Common myeloid progenitor, CD34-positive (primary cell): ENCODE results near the gene SRC.

Experiments used
- CTCF ChIA-PET: fragments of 350-600 bp; sonication (Branson Sonifier 250); formaldehyde crosslinking; loops from one replicate; lab custom pipeline; 2021; ENCODE audit warnings: antibody characterized with exemption; lab: Charles Lee
- POLR2A ChIA-PET: fragments of 350-600 bp; sonication (Branson Sonifier 250); formaldehyde crosslinking; loops from one replicate; lab custom pipeline; 2021; ENCODE audit warnings: antibody characterized with exemption; lab: Charles Lee
- DNase-seq, 3 donors: peaks; one replicate each; pipeline versions ENCODE4 v3.0.0 to v3.0.0-alpha.2; 2013
- H3K27ac ChIP-seq, 2 experiments: 1 replicate in 1 of 2; 2 replicates in 1 of 2; pipeline ENCODE4 v1.7.0; 2013; ENCODE audit warnings: inconsistent platforms in 2 of 2, low read length in 2 of 2, mild to moderate bottlenecking in 2 of 2, low read depth in 1 of 2, moderate library complexity in 1 of 2; ENCODE audit not compliant: severe bottlenecking in 2 of 2, insufficient read depth in 1 of 2, poor library complexity in 1 of 2
- H3K27me3 ChIP-seq, 5 experiments: replicated peaks in 2 of 5; 1 replicate in 3 of 5; 2 replicates in 2 of 5; pipeline versions ENCODE4 v1.6.1 to v1.7.0; 2013; ENCODE audit warnings: low read length in 4 of 5, mild to moderate bottlenecking in 2 of 5, moderate library complexity in 2 of 5, inconsistent platforms in 1 of 5; ENCODE audit not compliant: insufficient read depth in 5 of 5, control insufficient read depth in 4 of 5
- H3K36me3 ChIP-seq, 4 experiments: 1 replicate in 2 of 4; 2 replicates in 2 of 4; pipeline versions ENCODE4 v1.6.1 to v1.7.0; 2013; ENCODE audit warnings: low read length in 3 of 4, control low read depth in 1 of 4, mild to moderate bottlenecking in 1 of 4; ENCODE audit not compliant: control insufficient read depth in 4 of 4, insufficient read depth in 4 of 4
- H3K4me1 ChIP-seq, 4 experiments: 1 replicate in 3 of 4; 2 replicates in 1 of 4; pipeline versions ENCODE4 v1.6.1 to v1.7.1; 2013; ENCODE audit warnings: low read length in 3 of 4, mild to moderate bottlenecking in 3 of 4, control low read depth in 1 of 4, inconsistent platforms in 1 of 4, moderate library complexity in 1 of 4; ENCODE audit not compliant: control insufficient read depth in 4 of 4, insufficient read depth in 4 of 4; ENCODE audit errors: control extremely low read depth in 1 of 4
- H3K4me3 ChIP-seq, 7 experiments: 1 replicate in 4 of 7; 2 replicates in 3 of 7; pipeline versions ENCODE4 v1.5.1 to v1.7.0; 2013; ENCODE audit warnings: mild to moderate bottlenecking in 7 of 7, low read length in 6 of 7, moderate library complexity in 6 of 7, inconsistent platforms in 2 of 7, low read depth in 2 of 7, control low read depth in 1 of 7; ENCODE audit not compliant: insufficient read depth in 4 of 7, control insufficient read depth in 1 of 7; ENCODE audit errors: extremely low read depth in 1 of 7
- H3K9me3 ChIP-seq, 5 experiments: 1 replicate in 4 of 5; 2 replicates in 1 of 5; pipeline versions ENCODE4 v1.6.1 to v1.7.1; 2013; ENCODE audit warnings: low read length in 4 of 5, mild to moderate bottlenecking in 2 of 5, inconsistent platforms in 1 of 5, low read depth in 1 of 5, moderate library complexity in 1 of 5; ENCODE audit not compliant: control insufficient read depth in 4 of 5, insufficient read depth in 2 of 5; ENCODE audit errors: control extremely low read depth in 1 of 5
- WGBS: methylation state at CpG from one replicate; pipeline ENCODE4 v1.1.5; 2013; ENCODE audit not compliant: insufficient coverage; 5-methylcytosine and 5-hydroxymethylcytosine counted together

SRC gene

GRCh38 chr20:37421988-37422387 lies 76.0 kb downstream of the SRC start:
- ChIA-PET CTCF (no interaction called here), POLR2A (interaction anchor here (0.7 kb wide), 1 partner anchor 10 kb away, joined by 3 read pairs; no protein-coding TSS in a partner anchor)
- Histone ChIP-seq H3K4me1 (peaks cover 0 to 11% (median 5%) of the 10 kb centered on the region in 4 experiments), H3K27ac (no peak overlapping the region), H3K36me3 (no peaks in the 10 kb centered on the region), H3K9me3 (no peaks in the 10 kb centered on the region), H3K4me3 (peak overlapping the region in 2 of 7 experiments; percentile 26 to 58), H3K27me3 (peaks cover 0 to 17% (median 5%) of the 10 kb centered on the region in 5 experiments)
- WGBS = no CpG with 5 or more reads among the region's 6 CpGs
- peak in 2 of 3 donors; percentile 40 to 55 for DNase-seq

GRCh38 chr20:37422791-37423286 lies 76.9 kb downstream of the SRC start:
- 89% methylated on average over 9 of the region's 11 CpGs for WGBS
- Histone ChIP-seq H3K27ac (no peak overlapping the region), H3K36me3 (no peaks in the 10 kb centered on the region), H3K4me3 (no peak overlapping the region), H3K4me1 (peaks cover 0 to 11% (median 5%) of the 10 kb centered on the region in 4 experiments), H3K9me3 (no peaks in the 10 kb centered on the region), H3K27me3 (peaks cover 0 to 17% (median 7%) of the 10 kb centered on the region in 5 experiments)
- DNase-seq = no peak
- ChIA-PET CTCF (no interaction called here), POLR2A (no interaction called here)

GRCh38 chr20:37423545-37423944 lies 77.6 kb downstream of the SRC start:
- H3K4me1 ChIP-seq = peaks cover 0 to 11% (median 5%) of the 10 kb centered on the region in 4 experiments
- no peaks in the 10 kb centered on the region for H3K9me3 ChIP-seq
- no peak overlapping the region for H3K27ac ChIP-seq
- no peaks in the 10 kb centered on the region for H3K36me3 ChIP-seq
- POLR2A ChIA-PET = no interaction called here
- CTCF ChIA-PET = no interaction called here
- no peak overlapping the region for H3K4me3 ChIP-seq
- WGBS = 100% methylated on average over 5 of the region's 10 CpGs
- peaks cover 0 to 24% (median 12%) of the 10 kb centered on the region in 5 experiments for H3K27me3 ChIP-seq
- DNase-seq = no peak

GRCh38 chr20:37424062-37424851 lies 78.3 kb downstream of the SRC start:
- H3K27me3 ChIP-seq = peaks cover 0 to 28% (median 17%) of the 10 kb centered on the region in 5 experiments
- POLR2A ChIA-PET = no interaction called here

GRCh38 chr20:37425103-37425625 lies 79.2 kb downstream of the SRC start:
- H3K27me3 ChIP-seq = peaks cover 0 to 28% (median 17%) of the 10 kb centered on the region in 5 experiments

More at GRCh38 chr20:37424062-37424851, 78.3 kb downstream of the SRC start:
- Histone ChIP-seq H3K27ac (no peak overlapping the region), H3K4me3 (no peak overlapping the region), H3K36me3 (no peaks in the 10 kb centered on the region), H3K4me1 (peaks cover 0 to 11% (median 5%) of the 10 kb centered on the region in 4 experiments), H3K9me3 (no peaks in the 10 kb centered on the region)
- 94% methylated on average over 2 of the region's 3 CpGs for WGBS
- CTCF ChIA-PET = no interaction called here
- DNase-seq = no peak

GRCh38 chr20:37426106-37426505 lies 80.2 kb downstream of the SRC start:
- no peak for DNase-seq
- peaks cover 0 to 28% (median 17%) of the 10 kb centered on the region in 5 experiments for H3K27me3 ChIP-seq
- POLR2A ChIA-PET = no interaction called here

More at GRCh38 chr20:37425103-37425625, 79.2 kb downstream of the SRC start:
- CTCF ChIA-PET = no interaction called here
- Histone ChIP-seq H3K9me3 (no peaks in the 10 kb centered on the region), H3K4me3 (no peak overlapping the region), H3K36me3 (no peaks in the 10 kb centered on the region), H3K27ac (no peak overlapping the region), H3K4me1 (peaks cover 0 to 11% (median 5%) of the 10 kb centered on the region in 4 experiments)
- no peak for DNase-seq
- POLR2A ChIA-PET = no interaction called here
- WGBS = 99% methylated on average over 9 of the region's 9 CpGs

More at GRCh38 chr20:37426106-37426505, 80.2 kb downstream of the SRC start:
- H3K4me1 ChIP-seq = peaks cover 0 to 11% (median 5%) of the 10 kb centered on the region in 4 experiments
- CTCF ChIA-PET = interaction anchor here (1.1 kb wide), 1 partner anchor 137 kb away, joined by 3 read pairs; the partner anchor contains the start of gene MANBAL
- no peaks in the 10 kb centered on the region for H3K36me3 ChIP-seq
- H3K4me3 ChIP-seq = no peak overlapping the region
- no peak overlapping the region for H3K27ac ChIP-seq
- no peaks in the 10 kb centered on the region for H3K9me3 ChIP-seq
- 87% methylated on average over 16 of the region's 18 CpGs for WGBS
